SK-N-MC (cell line): ENCODE measurements around the gene GPX3.

ENCODE experiments used
- EZH2 ChIP-seq: fragments of 200-600 bp; sonication (generic); IDR thresholded peaks from one replicate; pipeline ENCODE4 v1.6.1; 2017; ENCODE audit warnings: antibody characterized with exemption
- FOXP2 ChIP-seq: optimal IDR thresholded peaks from 2 replicates; pipeline ENCODE3; 2011; ENCODE audit warnings: mild to moderate bottlenecking, moderate library complexity; ENCODE audit not compliant: insufficient read depth; ENCODE audit errors: extremely low read length, control extremely low read depth
- POLR2AphosphoS5 ChIP-seq: IDR thresholded peaks from 2 replicates; pipeline ENCODE4 v1.6.1; 2012; ENCODE audit warnings: mild to moderate bottlenecking, low read depth, low read length, borderline replicate concordance

GRCh38 chr5:150993826-150994412 is 26.5 kb upstream of the GPX3 start:
- no peak for TF ChIP-seq POLR2AphosphoS5
- TF ChIP-seq EZH2 = no peak
- TF ChIP-seq FOXP2 = no peak
